K562 (cell line): ENCODE measurements around the gene STK11. TPM values are rescaled to one million over a fixed set of nuclear protein-coding genes. Genes with fewer than 3 reads are reported as not detected.

Source experiments
- ATAC-seq: fragments of 200-7000 bp; cut with Tn5 transposase; 3 replicates; pipeline ENCODE4 v1.9.1; 2020; ENCODE audit warnings: moderate library complexity
- BruUV-seq: library from RNA; stranded (reverse); fragments of 400-500 nt; replicated peaks from 2 replicates; lab custom pipeline; 2021; lab: Mats Ljungman, UMichigan
- CTCF ChIA-PET: fragments of 300-600 bp; formaldehyde crosslinking; extraction: SDS; loops from one replicate; lab custom pipeline; 2021; ENCODE audit warnings: low intra/inter-chr PET ratio; lab: Yijun Ruan, JAX
- POLR2A ChIA-PET: fragments of 300-600, 350-650 bp; sonication (Branson Sonifier 250); formaldehyde crosslinking; extraction: SDS; loops from one replicate; lab custom pipeline; 2021; ENCODE audit warnings: antibody characterized with exemption, inconsistent platforms; lab: Yijun Ruan, JAX
- DNase-seq, 4 experiments: peaks; one replicate each; pipeline versions ENCODE4 v3.0.0 to v3.0.0-alpha.2; 2011 to 2018; ENCODE audit warnings: low spot score in 3 of 4, mixed read lengths in 3 of 4; ENCODE audit errors: extremely low read depth in 1 of 4
- FAIRE-seq: peaks from 2 replicates; lab custom pipeline; 2011; peaks lifted over from hg19 to GRCh38; lab: Jason Lieb, UNC
- H2AFZ ChIP-seq: 2 replicates; pipeline ENCODE4 v1.6.0; 2011; ENCODE audit warnings: low read depth, low read length, control low read depth, inconsistent platforms
- H3K27ac ChIP-seq: fragments of 200-600 bp; 3 replicates; pipeline ENCODE4 v1.8.0; 2011; ENCODE audit warnings: low read depth, mild to moderate bottlenecking, control low read depth, inconsistent platforms, low read length, moderate library complexity, mixed read lengths; ENCODE audit errors: extremely low read depth
- H3K27me3 ChIP-seq, 2 experiments: fragments of 300-600 bp in 1 of 2; 2 replicates in 1 of 2; 3 replicates in 1 of 2; pipeline versions ENCODE4 v1.6.0 to v1.8.0; 2011; ENCODE audit warnings: inconsistent platforms in 2 of 2, low read length in 2 of 2, mild to moderate bottlenecking in 1 of 2, mixed read lengths in 1 of 2, moderate library complexity in 1 of 2; ENCODE audit not compliant: control insufficient read depth in 2 of 2, insufficient read depth in 2 of 2
- H3K36me3 ChIP-seq: fragments of 300-600 bp; 3 replicates; pipeline ENCODE4 v1.8.0; 2011; ENCODE audit warnings: mild to moderate bottlenecking, low read length, inconsistent platforms; ENCODE audit not compliant: control insufficient read depth, insufficient read depth
- H3K4me1 ChIP-seq, 2 experiments: fragments of 200-600 bp in 1 of 2; replicated peaks in 1 of 2; 2 replicates in 1 of 2; 3 replicates in 1 of 2; pipeline versions ENCODE4 v1.5.1 to v1.8.0; 2011; ENCODE audit warnings: inconsistent platforms in 2 of 2, low read length in 2 of 2, mild to moderate bottlenecking in 1 of 2, mixed read lengths in 1 of 2, moderate library complexity in 1 of 2; ENCODE audit not compliant: control insufficient read depth in 2 of 2, insufficient read depth in 2 of 2
- H3K4me2 ChIP-seq: 2 replicates; pipeline ENCODE4 v1.6.1; 2011; ENCODE audit warnings: low read length, control low read depth, inconsistent platforms, mixed read lengths; ENCODE audit not compliant: insufficient read depth
- H3K4me3 ChIP-seq: fragments of 200-600 bp; sonication (generic), shearing (Covaris generic); 2 replicates; pipeline ENCODE4 v1.5.1; 2016; ENCODE audit warnings: control low read depth, inconsistent platforms
- H3K79me2 ChIP-seq: fragments of 200-600 bp; 3 replicates; pipeline ENCODE4 v1.8.0; 2011; ENCODE audit warnings: low read length, inconsistent platforms; ENCODE audit not compliant: control insufficient read depth, insufficient read depth
- H3K9ac ChIP-seq, 2 experiments: 2 replicates each; pipeline versions ENCODE4 v1.6.0 to v1.6.1; 2011; ENCODE audit warnings: low read depth in 2 of 2, low read length in 2 of 2, control low read depth in 1 of 2, inconsistent platforms in 1 of 2, mild to moderate bottlenecking in 1 of 2, mixed read lengths in 1 of 2; ENCODE audit not compliant: insufficient read depth in 1 of 2
- H3K9me1 ChIP-seq: one replicate; pipeline ENCODE4 v1.6.0; 2011; ENCODE audit warnings: inconsistent platforms, mild to moderate bottlenecking, low read length, moderate library complexity; ENCODE audit not compliant: control insufficient read depth, insufficient read depth
- H3K9me3 ChIP-seq: replicated peaks from 2 replicates; pipeline ENCODE4 v1.5.1; 2011; ENCODE audit warnings: low read depth, low read length, inconsistent platforms; ENCODE audit not compliant: control insufficient read depth, insufficient read depth
- H4K20me1 ChIP-seq: replicated peaks from 2 replicates; pipeline ENCODE4 v1.6.1; 2011; ENCODE audit warnings: low read length, inconsistent platforms, mixed read lengths; ENCODE audit not compliant: control insufficient read depth, insufficient read depth
- BRF1 ChIP-seq: IDR thresholded peaks from 3 replicates; pipeline ENCODE4 v1.6.1; 2011; ENCODE audit warnings: borderline replicate concordance, mild to moderate bottlenecking; ENCODE audit not compliant: insufficient read length; ENCODE audit errors: extremely low read depth
- CBFB ChIP-seq: sonication (generic); formaldehyde crosslinking; IDR thresholded peaks from 2 replicates; pipeline ENCODE4 v1.4.0; 2020; ENCODE audit warnings: mild to moderate bottlenecking, missing genetic modification reagents
- FOXK1 ChIP-seq: sonication (generic); formaldehyde crosslinking; IDR thresholded peaks from 2 replicates; pipeline ENCODE4 v1.8.0; 2022; ENCODE audit warnings: missing genetic modification reagents, mild to moderate bottlenecking, borderline replicate concordance
- SIX5 ChIP-seq, 2 experiments: IDR thresholded peaks; 2 replicates each; pipeline ENCODE4 v1.6.1; 2011; ENCODE audit warnings: low read length in 2 of 2, borderline replicate concordance in 1 of 2, low read depth in 1 of 2, mild to moderate bottlenecking in 1 of 2, moderate library complexity in 1 of 2; ENCODE audit not compliant: insufficient read depth in 1 of 2
- TCF7L2 ChIP-seq: fragments of 150-350 bp; IDR thresholded peaks from 2 replicates; pipeline ENCODE4 v1.6.1; 2016; ENCODE audit warnings: low read depth, mild to moderate bottlenecking, low read length, moderate library complexity
- ZBTB1 ChIP-seq: sonication (generic); formaldehyde crosslinking; IDR thresholded peaks from 2 replicates; pipeline ENCODE4 v1.8.1; 2023; ENCODE audit warnings: missing genetic modification reagents, low read depth, mild to moderate bottlenecking, borderline replicate concordance
- ZNF785 ChIP-seq: fragments of 250-450 bp; sonication (Bioruptor Pico); IDR thresholded peaks from 2 replicates; pipeline ENCODE4 v1.4.0; 2020; ENCODE audit warnings: mild to moderate bottlenecking
- ZSCAN29 ChIP-seq: fragments of 450-650 bp; IDR thresholded peaks from 2 replicates; pipeline ENCODE4 v1.6.1; 2017
- ZSCAN32 ChIP-seq: fragments of 450-650 bp; formaldehyde crosslinking; IDR thresholded peaks from 2 replicates; pipeline ENCODE4 v1.4.0; 2020; ENCODE audit warnings: mild to moderate bottlenecking, moderate library complexity
- WGBS: fragments of 100-300 bp; shearing (Covaris generic); methylation state at CpG from one replicate; pipeline ENCODE4 v1.1.6; 2016; ENCODE audit warnings: low coverage, mixed read lengths; ENCODE audit not compliant: insufficient coverage; ENCODE audit errors: missing lambda C conversion rate; 5-methylcytosine and 5-hydroxymethylcytosine counted together
- in situ Hi-C: fragments of 300-500 bp; cut with MboI; formaldehyde crosslinking; loops from 4 replicates; pipeline ENCODE4 v1.15.0; 2018; ENCODE audit warnings: inconsistent platforms, mixed read lengths
- intact Hi-C: fragments of 100-400 bp; cut with micrococcal nuclease; formaldehyde crosslinking; loops from 2 replicates; pipeline ENCODE4 v1.14.2; 2022
- polyA plus RNA-seq, 8 experiments: library from polyadenylated mRNA; depleted of rRNA in 4 of 8; stranded (reverse) in 5 of 8; unstranded in 3 of 8; fragments of >200 nt; fragmentation: Nextera tagmentation in 2 of 8; fragmentation: Illumina TruSeq in 1 of 8; extraction: Ambion mirVana in 2 of 8; extraction: Trizol in 1 of 8; gene quantifications; 2 replicates each; pipeline versions ENCODE4 v1.2.1 to v1.2.3, GENCODE V29; 2011 to 2014; ENCODE audit warnings: inconsistent platforms in 1 of 8, missing spikeins in 1 of 8
- total RNA-seq, 7 experiments: library from RNA; depleted of rRNA in 6 of 7; stranded (reverse); fragments of >200 nt in 6 of 7; fragmentation: Illumina TruSeq in 2 of 7; extraction: Trizol in 2 of 7; gene quantifications; 2 replicates each; pipeline versions ENCODE4 v1.2.1 to v1.2.3, GENCODE V29; 2011 to 2021; ENCODE audit warnings: low replicate concordance in 1 of 7
- TF ChIP-seq, protein P1 (sequence below): sonication (generic); formaldehyde crosslinking; IDR thresholded peaks from 2 replicates; pipeline ENCODE4 v1.8.0; 2023; ENCODE audit warnings: mild to moderate bottlenecking, missing genetic modification reagents
- TF ChIP-seq, protein P2 (sequence below): sonication (generic); formaldehyde crosslinking; IDR thresholded peaks from 2 replicates; pipeline ENCODE4 v1.9.0; 2022; ENCODE audit warnings: mild to moderate bottlenecking, missing genetic modification reagents

The STK11 gene
- total and polyA plus RNA-seq, 9 of the 15 experiments (the other 6 are each of a cell fraction or from before 2014, with no cell fraction given), result 0.15 to 96.5 (median 31.7) TPM

DNA sequence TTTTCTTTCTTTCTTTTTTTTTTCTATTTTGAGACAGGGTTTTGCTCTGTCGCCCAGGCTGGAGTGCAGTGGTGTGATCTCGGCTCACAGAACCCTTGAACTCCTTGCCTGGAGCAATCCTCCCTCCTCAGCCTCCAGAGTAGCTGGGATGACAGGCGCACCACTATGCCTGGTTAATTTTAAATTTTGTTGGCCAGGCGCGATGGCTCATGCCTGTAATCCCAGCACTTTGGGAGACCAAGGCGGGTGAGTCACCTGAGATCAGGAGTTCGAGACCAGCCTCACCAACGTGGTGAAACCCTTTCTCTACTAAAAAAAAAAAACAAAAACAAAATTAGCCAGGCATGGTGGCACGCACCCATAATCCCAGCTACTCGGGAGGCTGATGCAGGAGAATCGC lies 22.9 kb upstream of the STK11 start (continued):
- TF ChIP-seq BRF1 (no peak), SIX5 (IDR thresholded peaks at IDR 0.05; ENCODE audit: borderline replicate concordance in 1 of 2, insufficient read depth in 1 of 2, low read depth in 1 of 2, low read length in 2 of 2) (no peak), ZSCAN29 (no peak), CBFB (CRISPR knock-in tag) (no peak)

DNA sequence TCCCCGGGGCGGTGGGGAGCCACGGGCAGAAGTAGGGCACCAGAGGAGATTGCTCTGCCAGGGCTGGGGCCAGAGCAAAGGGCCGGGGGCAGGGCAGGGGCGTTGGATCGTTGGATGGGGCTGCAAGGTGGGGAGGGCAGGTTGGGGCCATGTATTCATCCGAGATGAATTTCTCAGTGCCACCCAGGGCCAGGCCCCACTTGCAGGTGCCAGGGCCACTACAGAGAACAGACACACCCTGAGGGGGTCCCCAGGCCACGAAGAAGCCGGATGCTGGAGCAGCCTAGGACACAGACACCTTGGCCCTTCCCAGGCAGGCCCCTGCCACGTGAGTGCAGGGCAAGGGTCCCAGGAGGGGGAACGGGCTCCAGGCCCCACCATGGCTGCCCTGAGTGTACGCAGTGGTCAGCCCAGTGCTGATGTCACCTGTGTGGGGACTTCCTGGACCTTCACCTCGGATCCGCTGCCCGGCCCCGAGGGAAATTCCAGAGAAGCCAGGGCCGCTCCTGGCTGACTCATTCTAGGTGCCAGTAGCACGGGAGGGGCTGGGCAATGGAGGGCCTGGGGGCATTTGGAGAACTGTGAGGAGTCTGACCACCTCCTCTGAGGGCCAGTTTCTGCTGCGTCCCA lies 21.9 kb upstream of the STK11 start:
- Histone ChIP-seq H2AFZ (no peak overlapping the region), H3K36me3 (no peaks in the 10 kb centered on the region), H3K27me3 (no peaks in the 10 kb centered on the region)
- no TSS peak for BruUV-seq
- TF ChIP-seq TCF7L2 (no peak), FOXK1 (CRISPR knock-in tag) (no peak), ZNF785 (CRISPR knock-in tag) (no peak), ZSCAN32 (CRISPR knock-in tag) (no peak), ZBTB1 (CRISPR knock-in tag) (no peak)
- TF ChIP-seq, protein P1, sequence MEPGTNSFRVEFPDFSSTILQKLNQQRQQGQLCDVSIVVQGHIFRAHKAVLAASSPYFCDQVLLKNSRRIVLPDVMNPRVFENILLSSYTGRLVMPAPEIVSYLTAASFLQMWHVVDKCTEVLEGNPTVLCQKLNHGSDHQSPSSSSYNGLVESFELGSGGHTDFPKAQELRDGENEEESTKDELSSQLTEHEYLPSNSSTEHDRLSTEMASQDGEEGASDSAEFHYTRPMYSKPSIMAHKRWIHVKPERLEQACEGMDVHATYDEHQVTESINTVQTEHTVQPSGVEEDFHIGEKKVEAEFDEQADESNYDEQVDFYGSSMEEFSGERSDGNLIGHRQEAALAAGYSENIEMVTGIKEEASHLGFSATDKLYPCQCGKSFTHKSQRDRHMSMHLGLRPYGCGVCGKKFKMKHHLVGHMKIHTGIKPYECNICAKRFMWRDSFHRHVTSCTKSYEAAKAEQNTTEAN (CRISPR knock-in tag), result no peak
- TF ChIP-seq, protein P2, sequence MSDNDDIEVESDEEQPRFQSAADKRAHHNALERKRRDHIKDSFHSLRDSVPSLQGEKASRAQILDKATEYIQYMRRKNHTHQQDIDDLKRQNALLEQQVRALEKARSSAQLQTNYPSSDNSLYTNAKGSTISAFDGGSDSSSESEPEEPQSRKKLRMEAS (CRISPR knock-in tag), result no peak
- TF ChIP-seq, all 486 proteins: peak for 0
- ATAC-seq, result no peak
- H3K9me1 ChIP-seq, result no peaks in the 10 kb centered on the region
- in situ Hi-C loops, result no loop called here
- FAIRE-seq, result no peak
- H3K4me3 ChIP-seq, result no peak overlapping the region
- 53% methylated on average over 19 of the region's 19 CpGs for WGBS
- H3K79me2 ChIP-seq, result no peaks in the 10 kb centered on the region
- H3K4me1 ChIP-seq, result peaks cover 5 to 22% of the 10 kb centered on the region in 2 experiments; a peak in 3 of 5 replicates
- ChIA-PET POLR2A (interaction anchor here (0.7 to 1.0 kb wide), 2 partner anchors 11 to 101 kb away, joined by 3 read pairs; no protein-coding TSS in a partner anchor), CTCF (no interaction called here)
- no peak overlapping the region for H3K4me2 ChIP-seq
- no peak for DNase-seq
- H4K20me1 ChIP-seq, result no peaks in the 10 kb centered on the region
- intact Hi-C loops, result no loop called here
- no peak overlapping the region for H3K27ac ChIP-seq
- no peak overlapping the region for H3K9ac ChIP-seq
- H3K9me3 ChIP-seq, result no peaks in the 10 kb centered on the region
